ENCODE data around the gene RAB40B.
"Not testable (repeated sequence)": the region's sequence is repeated elsewhere in the genome, so short reads cannot be mapped to it uniquely, and the experiment has no call there.

RAB40B gene

GRCh38 chr17:82667668-82668000 lies 30.9 kb downstream of the RAB40B start:
- no peak for DNase-seq (ENCODE audit: low spot score)

GRCh38 chr17:82666931-82667667 lies 31.4 kb downstream of the RAB40B start:
- no peak for DNase-seq (ENCODE audit: low spot score)

- DNase-seq (ENCODE audit: low spot score): no peak
Observed at GRCh38 chr17:82665891-82666290, 32.6 kb downstream of the RAB40B start.

DNA sequence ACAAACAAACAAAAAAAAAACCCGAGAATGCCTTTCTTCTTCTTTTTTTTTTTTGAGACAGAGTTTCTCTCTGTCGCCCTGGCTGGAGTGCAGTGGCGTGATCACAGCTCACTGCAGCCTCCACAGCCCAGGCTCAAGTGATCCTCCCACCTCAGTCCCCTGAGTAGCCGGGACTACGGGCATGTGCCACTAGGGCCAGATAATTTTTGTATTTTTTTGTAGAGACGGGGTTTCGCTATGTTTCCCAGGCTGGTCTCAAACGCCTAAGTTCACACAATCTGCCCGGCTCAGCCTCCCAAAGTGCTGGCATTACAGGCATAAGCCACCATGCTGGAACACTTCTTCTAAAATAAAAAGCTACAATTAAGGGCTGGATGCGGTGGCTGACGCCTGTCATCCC lies 33.3 kb downstream of the RAB40B start:
- no peak for DNase-seq (ENCODE audit: low spot score)

DNA sequence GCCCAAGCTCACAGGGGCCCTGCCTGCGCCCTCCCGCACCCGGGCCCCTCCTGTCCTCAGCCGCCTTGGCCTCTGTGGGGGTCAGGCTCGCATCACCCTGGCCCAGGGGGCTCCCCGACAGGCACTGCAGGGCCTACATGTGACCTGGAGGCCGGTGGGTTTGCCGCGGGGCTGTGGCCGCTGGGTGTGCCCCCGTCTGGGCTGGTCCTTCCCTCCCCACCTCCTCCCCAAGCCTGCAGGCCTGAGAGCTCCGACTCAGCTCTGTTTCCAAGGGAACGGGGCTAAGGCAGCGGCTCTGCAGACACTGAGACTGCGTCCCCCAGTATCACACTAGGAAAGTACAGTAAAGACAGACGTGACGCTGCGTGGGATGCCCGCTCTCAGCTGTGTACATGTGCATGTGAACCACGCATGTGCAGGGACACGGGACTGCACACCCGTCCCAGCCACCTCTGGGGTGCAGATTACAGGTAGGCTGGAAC lies 33.8 kb downstream of the RAB40B start:
- no peak for DNase-seq (ENCODE audit: low spot score)

GRCh38 chr17:82664276-82664575 lies 34.3 kb downstream of the RAB40B start:
- no peak for DNase-seq (ENCODE audit: low spot score)

DNA sequence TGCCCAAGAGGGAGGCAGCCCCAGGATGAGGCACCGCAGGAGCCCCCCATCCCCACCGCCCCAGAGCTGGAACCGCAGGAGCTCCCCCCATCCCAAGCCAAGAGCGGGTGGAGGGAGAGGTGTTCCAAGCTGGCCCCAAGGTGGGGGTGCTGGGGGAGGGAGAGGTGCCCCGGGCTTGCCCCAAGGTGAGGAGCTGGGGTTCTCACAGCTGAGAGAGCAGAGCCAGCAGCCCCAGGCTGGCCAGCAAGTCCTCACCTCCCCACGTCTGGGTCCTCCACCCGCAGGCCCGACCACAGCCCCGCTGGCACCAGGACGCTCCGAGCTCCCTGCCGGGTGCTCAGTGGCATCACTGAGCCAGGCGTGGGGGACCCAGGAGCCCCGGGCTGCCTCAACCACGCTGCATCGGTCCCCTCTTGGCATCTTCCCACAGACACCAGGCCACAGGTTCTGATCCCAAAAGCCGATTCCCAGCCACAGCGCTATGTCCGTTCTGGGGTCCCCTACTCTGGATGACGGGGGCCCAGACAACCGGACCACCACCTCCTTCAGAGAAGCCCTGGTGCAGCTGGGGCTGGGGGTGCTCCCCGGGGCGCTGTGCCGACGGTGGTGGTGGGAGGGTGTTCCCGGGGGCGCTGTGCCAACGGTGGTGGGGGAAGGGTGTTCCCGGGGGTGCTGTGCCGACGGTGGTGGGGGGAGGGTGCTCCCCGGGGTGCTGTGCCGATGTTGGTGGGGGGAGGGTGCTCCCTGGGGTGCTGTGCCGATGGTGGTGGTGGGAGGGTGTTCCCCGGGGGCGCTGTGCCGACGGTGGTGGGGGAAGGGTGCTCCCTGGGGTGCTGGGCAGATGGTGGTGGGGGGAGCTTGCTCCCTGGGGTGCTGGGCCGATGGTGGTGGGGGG lies 34.9 kb downstream of the RAB40B start:
- no peak for DNase-seq (ENCODE audit: low spot score)

DNA sequence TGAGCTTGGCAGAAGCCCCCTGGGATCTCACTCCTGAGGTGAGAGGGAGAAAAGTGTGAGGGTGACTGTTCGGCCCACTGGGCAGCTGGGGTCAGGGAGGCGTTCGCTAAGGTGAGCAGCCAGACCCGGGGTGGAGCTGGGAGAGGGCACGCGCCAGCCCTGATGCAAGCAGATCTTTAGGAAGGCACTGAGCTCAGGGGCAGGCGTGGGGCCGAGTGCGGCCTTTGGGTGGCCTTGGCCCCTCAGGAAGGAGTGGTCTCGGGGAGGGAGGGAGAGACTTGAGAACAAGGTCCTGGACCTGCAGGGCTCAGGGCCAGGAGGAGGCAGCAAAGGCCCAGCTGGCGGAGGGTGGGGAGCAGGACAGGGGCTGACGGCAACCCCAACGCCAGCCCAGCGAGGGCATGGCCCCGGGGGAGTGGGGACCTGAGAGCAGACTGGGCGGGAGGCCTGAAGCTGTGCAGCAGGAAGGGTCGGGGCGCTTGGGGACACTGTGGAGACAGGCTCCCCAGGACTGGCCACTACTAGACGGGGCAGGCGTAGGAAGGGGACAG lies 35.7 kb downstream of the RAB40B start:
- DNase-seq (ENCODE audit: low spot score): no peak

GRCh38 chr17:82661717-82662683 lies 36.5 kb downstream of the RAB40B start:
- no peak for DNase-seq (ENCODE audit: low spot score)

DNA sequence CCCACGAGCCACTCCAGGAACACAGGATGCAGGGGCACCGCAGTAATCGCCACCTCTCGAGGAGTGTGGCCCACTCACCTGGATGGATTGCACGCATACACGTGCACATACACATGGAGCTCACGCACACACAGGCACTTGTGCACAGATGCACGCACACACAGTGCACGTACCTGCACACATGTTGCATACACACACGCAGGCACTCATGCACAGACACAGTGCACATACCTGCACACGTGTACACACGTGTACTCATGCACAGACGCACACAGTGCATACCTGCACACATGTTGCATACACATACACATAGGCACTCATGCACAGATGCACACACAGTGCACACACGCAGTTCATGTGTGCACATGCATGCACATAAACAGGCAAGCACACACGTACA lies 38.6 kb downstream of the RAB40B start:
- no peak for DNase-seq (ENCODE audit: low spot score)

DNA sequence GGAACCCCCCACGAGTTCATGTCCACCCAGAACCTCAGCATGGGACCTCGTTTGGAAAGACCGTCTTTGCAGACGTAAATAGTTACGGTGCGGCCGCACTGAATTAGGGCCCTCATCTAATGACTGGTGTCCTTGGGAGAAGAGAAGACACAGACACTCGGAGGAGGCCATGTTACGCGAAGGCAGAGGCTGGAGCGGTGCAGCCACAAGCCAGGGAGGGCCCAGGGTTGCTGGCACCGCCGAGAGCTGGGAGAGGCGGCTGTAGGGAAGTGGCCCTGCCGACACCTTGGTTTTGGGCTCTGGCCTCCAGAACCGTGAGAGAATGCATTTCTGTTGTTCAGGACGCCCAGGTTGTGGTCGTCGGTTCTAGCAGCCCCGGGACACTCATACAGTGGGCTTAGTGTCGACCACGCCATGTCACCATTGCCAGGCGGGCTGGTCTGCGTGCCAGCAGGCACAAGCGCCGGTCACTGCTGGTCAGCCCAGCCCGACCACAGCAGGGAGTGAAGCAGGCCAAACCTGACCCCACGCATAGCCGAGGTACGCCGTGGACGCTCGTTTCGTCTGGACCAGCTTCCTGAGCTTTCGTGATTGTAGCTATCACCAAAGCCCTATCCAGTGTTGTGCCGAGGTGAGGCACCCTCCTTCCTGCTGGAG lies 39.6 kb downstream of the RAB40B start:
- no peak for DNase-seq (ENCODE audit: low spot score)

GRCh38 chr17:82658331-82658730 lies 40.2 kb downstream of the RAB40B start:
- DNase-seq (ENCODE audit: low spot score): no peak

GRCh38 chr17:82657926-82658325 lies 40.6 kb downstream of the RAB40B start:
- no peak for DNase-seq (ENCODE audit: low spot score)

DNA sequence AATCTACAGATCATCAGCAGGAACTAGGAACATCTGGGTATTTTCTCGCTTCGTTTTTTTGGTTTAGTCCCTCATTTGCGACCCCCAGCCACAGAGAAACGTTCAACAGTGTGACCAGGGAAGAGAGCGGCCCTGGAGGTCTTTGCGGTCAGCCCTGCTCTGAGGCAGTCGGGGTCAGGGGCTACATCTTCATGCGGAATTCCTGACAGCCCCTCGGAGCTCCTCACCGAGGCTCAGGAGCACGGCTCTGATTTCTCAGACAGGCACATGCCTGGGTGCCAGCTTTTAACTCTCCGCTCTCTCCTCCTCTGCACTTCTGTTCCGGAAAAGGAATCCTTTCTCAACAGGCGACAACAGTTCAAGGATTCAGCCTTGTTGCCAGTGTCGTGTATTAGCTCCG lies 42.2 kb downstream of the RAB40B start:
- DNase-seq (ENCODE audit: low spot score): no peak

- no peak for DNase-seq (ENCODE audit: low spot score)
Observed at GRCh38 chr17:82655523-82655922, 43.0 kb downstream of the RAB40B start.

DNA sequence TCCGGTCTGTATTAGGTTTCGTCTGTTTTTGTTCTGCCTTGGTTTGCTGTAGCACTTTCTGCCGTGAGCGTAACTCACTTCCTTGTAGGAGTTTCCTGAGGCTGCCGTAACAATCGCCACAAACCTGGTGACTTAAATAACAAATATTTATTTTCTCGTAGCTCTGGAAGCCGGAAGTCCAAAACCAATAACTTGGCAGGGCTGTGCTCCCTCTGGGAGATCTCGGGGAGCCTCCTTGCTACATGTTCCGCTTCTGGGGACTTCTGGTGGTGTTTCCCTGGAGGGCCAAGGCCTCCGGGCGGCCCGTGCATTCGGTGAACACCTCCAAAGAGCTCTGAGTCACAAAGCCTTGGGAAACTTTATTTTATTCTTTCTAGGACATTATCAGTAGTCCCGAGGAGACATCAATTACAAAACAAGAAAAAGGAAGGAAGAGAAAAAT lies 43.4 kb downstream of the RAB40B start:
- DNase-seq (ENCODE audit: low spot score): no peak

DNA sequence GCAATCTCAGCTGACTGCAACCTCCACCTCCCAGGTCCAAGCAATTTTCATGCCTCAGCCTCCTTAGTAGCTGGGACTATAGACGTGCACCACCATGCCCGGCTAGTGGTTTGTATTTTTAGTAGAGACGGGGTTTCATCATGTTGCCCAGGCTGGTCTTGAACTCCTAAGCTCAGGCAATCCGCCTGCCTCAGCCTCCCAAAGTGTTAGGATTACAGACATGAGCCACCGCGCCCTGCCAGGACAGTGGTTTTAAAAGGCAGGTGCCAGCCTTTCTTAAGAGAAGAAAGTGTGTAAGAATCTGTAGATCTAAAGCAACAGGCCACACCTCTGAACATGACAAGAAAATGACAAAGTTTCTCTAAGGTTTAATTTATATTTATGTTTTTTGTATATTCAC lies 43.9 kb downstream of the RAB40B start:
- not testable (repeated sequence) for DNase-seq (ENCODE audit: low spot score)

- no peak for DNase-seq (ENCODE audit: low spot score)
Observed at GRCh38 chr17:82653651-82654528, 44.6 kb downstream of the RAB40B start.

- DNase-seq (ENCODE audit: low spot score): no peak
Observed at GRCh38 chr17:82650723-82651122, 47.8 kb downstream of the RAB40B start.

DNA sequence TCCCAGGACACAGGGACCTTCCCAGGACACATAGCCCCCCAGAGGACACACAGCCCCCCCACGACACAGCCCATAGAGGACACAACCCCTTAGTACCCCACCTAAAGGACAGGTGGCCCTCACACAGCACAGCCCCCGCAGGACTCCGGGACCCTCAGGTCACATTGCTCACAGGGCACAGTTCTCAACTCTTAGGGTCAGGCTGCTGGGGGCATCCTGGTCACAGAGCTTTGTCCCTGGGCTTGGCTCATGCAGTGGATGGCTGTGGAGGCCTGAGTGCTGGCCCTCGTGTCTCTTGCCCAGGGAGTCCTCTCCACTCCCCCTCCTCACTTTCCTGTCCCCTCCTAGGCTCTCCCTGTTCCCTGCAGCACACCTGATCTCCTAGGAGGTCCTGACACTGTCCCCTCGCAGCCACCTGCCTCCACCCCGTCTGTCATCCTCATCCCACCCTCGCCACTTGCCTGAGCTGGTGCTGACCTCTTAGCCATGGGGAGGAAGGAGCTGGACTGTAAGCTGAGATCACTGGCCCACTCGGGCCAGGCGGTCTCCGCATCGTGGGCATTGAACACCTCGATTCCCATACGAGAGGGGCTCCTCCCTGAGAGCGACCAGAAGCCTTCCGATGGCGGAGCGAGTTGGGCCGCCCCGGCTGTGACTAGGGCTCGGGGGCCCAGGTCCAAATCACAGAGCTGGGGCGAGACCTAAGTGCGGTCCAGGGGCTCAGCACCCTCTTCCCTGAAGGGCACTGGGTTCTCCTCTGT lies 48.8 kb downstream of the RAB40B start:
- no peak for DNase-seq (ENCODE audit: low spot score)

All from D341Med (cell line).